ENCODE results near the gene ADGRB3.

Gene ADGRB3

GRCh38 chr6:68704485-68704884 lies 69.4 kb downstream of the ADGRB3 start:
- no peak for DNase-seq (ENCODE audit: low spot score)

- DNase-seq (ENCODE audit: low spot score): no peak
These were observed 74.0 kb downstream of the ADGRB3 start for GRCh38 chr6:68709091-68709490.

DNA sequence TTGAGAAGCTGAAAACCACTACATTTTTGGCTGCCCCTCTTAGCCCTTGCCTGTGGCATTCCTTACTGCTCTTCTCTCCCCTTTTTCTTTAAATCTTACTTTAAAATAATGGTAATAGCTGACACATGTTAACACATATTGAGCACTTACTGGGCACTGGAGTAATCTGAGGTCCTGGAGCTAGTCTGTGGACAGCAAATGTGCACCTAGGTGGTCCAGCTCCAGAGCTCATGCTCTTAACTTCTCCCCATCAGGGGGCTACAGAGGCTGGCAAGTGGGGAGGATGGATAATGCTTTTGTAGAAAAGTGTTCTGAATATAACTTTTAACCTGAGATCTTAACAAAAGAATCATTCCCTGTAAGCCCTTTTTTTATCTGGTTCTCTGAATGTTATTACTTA lies 74.8 kb downstream of the ADGRB3 start:
- DNase-seq (ENCODE audit: low spot score): no peak

- no peak for DNase-seq (ENCODE audit: low spot score)
These were observed 75.4 kb downstream of the ADGRB3 start for GRCh38 chr6:68710496-68710895.

DNA sequence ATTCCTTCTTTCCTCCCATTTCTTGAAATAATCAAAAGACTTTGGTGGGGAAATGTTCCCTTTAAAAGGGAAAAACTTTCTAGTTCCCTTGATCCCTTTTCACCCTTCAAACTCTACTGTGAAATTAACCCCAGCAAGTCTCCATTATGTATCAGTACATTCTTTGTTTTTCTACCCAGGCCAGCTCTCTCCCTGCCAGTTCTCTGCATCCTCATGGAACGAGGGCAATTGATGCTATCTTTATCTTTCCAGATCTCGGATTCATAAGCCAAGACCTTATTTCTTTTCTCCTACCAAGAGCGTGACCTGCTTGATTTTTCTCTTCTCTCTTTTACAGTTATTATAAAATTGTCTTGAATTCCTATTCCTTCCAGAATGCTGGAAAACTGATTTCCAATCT lies 75.8 kb downstream of the ADGRB3 start:
- DNase-seq (ENCODE audit: low spot score): no peak

- DNase-seq (ENCODE audit: low spot score): no peak
These were observed 76.4 kb downstream of the ADGRB3 start for GRCh38 chr6:68711386-68712000.

- no peak for DNase-seq (ENCODE audit: low spot score)
These were observed 81.5 kb downstream of the ADGRB3 start for GRCh38 chr6:68716620-68717019.

DNA sequence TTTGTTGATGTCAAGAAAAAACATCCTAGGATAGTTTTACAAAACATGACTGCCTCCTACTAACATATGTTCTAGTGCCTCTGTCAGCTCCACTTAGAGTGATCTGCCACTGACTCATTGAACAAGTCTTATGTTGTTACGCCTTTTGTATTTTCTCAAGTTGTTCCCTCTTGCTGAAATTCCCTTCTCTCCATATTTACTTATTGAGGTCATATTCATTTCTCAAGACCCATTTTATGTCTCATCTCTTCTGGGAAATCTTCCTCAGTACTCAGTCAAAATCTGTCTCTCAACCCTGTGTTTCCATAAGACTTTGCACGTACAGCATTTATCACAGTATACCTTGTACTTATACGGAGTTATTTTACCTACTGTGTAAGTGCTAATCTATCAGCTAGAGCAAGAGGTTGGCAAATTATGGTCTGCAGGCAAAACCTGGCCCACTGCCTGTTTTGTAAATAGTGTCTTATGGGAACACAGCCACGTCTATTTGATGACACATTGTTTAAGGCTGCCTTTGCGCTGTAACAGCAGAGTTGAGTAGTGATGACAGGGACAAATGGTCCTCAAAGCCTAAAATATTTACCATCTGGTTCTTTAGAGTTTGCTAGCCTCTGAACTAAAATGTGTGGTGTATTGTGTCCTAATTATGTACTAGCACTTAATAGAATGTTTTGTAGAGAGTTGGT lies 83.4 kb downstream of the ADGRB3 start:
- no peak for DNase-seq (ENCODE audit: low spot score)

DNA sequence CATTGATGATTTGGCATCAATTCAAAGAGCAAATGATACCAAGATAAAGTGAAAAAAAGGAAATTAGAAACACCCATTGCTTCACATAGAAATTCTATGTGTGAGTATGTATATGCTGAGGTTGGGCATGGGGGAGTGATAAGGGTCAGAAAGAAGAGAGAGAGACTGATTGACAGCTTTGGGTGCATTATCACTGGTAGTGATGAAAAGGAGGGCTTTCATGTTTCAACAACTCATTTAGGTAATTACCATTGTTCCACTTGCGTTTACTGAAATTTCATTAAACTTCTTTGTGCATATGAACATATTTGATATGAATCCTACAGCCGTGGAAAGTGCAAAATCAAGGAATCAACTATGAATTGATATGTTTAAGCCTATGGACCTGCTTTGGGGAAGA lies 84.7 kb downstream of the ADGRB3 start:
- DNase-seq (ENCODE audit: low spot score): no peak

- no peak for DNase-seq (ENCODE audit: low spot score)
These were observed 87.9 kb downstream of the ADGRB3 start for GRCh38 chr6:68722891-68723527.

- no peak for DNase-seq (ENCODE audit: low spot score)
These were observed 89.0 kb downstream of the ADGRB3 start for GRCh38 chr6:68724060-68724459.

GRCh38 chr6:68726337-68726736 lies 91.3 kb downstream of the ADGRB3 start:
- peak; percentile 14 for DNase-seq (ENCODE audit: low spot score)

DNA sequence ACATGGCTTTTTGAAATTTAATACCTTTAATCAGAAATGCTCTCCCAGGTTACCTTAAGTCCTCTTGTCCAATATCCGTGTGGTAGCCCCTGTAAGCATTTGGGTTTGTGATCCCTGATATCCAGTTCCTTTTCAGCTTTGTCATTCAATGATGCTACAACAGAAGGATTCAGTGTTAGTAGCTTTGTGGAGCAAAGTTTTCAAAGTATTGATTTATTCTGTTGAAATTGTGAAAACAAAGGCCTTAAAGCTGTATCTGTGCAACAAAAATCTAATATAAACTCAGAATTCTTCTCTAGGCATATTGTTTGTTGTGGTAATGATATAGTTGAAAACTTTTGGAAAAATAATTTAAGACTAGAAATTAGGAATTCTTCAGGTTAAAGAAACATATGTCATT lies 91.9 kb downstream of the ADGRB3 start:
- no peak for DNase-seq (ENCODE audit: low spot score)

DNA sequence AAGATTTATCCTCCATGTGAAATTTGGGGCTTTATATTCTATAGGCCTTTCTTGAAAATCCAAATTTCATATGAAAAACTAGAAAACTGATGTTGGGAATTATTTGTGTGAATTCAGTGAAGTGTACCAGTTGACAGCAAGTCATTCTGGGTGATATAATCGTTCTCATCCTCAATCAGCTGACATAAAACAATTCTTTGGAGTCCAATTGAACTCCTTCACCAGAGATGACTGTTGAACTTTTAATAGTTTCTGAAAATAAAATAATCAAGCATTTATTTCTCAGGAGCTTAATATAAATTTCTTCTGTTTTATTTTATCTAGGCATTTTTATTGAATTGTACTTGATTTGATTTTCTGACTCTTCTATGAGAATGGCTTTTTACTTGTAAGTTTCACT lies 92.6 kb downstream of the ADGRB3 start:
- DNase-seq (ENCODE audit: low spot score): no peak

- DNase-seq (ENCODE audit: low spot score): no peak
These were observed 93.3 kb downstream of the ADGRB3 start for GRCh38 chr6:68728159-68728979.

- DNase-seq (ENCODE audit: low spot score): no peak
These were observed 94.4 kb downstream of the ADGRB3 start for GRCh38 chr6:68729377-68729903.

DNA sequence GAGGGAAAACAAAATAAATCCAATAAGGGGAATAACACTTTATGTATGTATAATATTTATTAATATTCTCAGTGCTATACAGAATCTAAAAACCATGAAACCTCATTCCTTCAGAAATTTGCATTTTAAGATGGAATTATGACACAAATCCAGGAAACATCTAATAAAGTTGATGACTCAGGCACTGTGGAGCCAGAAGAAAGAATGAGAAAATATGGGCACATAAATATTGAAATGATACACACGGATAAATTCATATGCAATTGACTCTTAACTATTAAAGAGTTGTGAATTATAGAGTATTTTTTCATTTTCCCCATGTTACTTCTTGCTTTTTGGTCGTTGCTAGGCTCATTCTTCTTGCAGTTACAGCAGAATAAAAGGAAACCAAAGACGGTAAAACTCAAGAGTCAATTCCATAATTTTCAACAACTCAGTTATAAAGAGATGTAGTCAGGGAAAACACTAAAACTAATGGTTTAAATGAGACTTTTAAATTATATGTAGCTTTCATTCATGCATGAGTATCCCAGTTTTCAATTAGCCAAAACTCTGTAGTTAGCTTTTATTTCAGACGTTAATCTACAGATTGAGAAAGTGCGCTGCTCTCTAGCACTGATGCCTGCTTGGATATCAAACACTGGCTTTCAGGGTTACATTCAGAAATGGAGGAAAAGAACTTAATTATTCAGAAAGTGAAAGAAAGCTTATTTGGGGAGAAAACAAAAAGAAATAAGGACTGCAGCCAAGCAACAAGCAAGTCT lies 95.4 kb downstream of the ADGRB3 start:
- DNase-seq (ENCODE audit: low spot score): no peak

GRCh38 chr6:68732423-68732822 lies 97.3 kb downstream of the ADGRB3 start:
- no peak for DNase-seq (ENCODE audit: low spot score)

- no peak for DNase-seq (ENCODE audit: low spot score)
These were observed 100.8 kb downstream of the ADGRB3 start for GRCh38 chr6:68735866-68736265.

DNA sequence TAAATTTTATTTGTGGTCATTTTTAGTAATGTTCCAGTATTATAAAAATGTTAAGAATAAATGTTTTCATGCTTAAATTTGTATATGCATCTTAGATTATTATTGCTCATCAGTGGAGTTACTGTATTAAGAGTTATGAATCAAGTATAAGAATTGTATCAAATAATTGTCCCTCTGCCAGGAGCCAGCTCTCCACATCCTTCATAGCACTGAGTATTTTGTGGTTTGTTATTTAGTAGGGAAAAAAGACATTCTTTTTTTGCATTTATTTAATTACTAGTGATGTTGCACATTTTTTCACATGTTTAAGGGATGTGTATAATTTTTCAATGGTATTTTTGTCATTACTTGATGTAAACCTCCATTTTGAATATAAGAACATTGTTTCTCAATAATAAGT lies 102.0 kb downstream of the ADGRB3 start:
- no peak for DNase-seq (ENCODE audit: low spot score)

- DNase-seq (ENCODE audit: low spot score): no peak
These were observed 103.0 kb downstream of the ADGRB3 start for GRCh38 chr6:68738039-68738438.

Measured in D341Med (cell line).